ENCODE results near the gene GREB1L.
"Not testable (repeated sequence)": the region's sequence is repeated elsewhere in the genome, so short reads cannot be mapped to it uniquely, and the experiment has no call there.

GREB1L gene

GRCh38 chr18:21205695-21206094 is 36.3 kb upstream of the GREB1L start:
- no peak overlapping the region for H3K4me3 ChIP-seq (ENCODE audit: control insufficient read depth, low read depth, low read length)
- no peak for TF ChIP-seq CTCF (conservative IDR thresholded peaks at IDR 0.05; ENCODE audit: control insufficient read depth, insufficient read depth, low read depth, low read length)
- DNase-seq (ENCODE audit: low read depth): no peak

- no peak for DNase-seq (ENCODE audit: low read depth)
- no peak overlapping the region for H3K4me3 ChIP-seq (ENCODE audit: control insufficient read depth, low read depth, low read length)
- TF ChIP-seq CTCF (conservative IDR thresholded peaks at IDR 0.05; ENCODE audit: control insufficient read depth, insufficient read depth, low read depth, low read length): no peak
Measured at GRCh38 chr18:21210278-21210677, 31.8 kb upstream of the GREB1L start.

GRCh38 chr18:21210784-21211183 is 31.2 kb upstream of the GREB1L start:
- no peak for TF ChIP-seq CTCF (conservative IDR thresholded peaks at IDR 0.05; ENCODE audit: control insufficient read depth, insufficient read depth, low read depth, low read length)
- no peak for DNase-seq (ENCODE audit: low read depth)
- no peak overlapping the region for H3K4me3 ChIP-seq (ENCODE audit: control insufficient read depth, low read depth, low read length)

GRCh38 chr18:21214409-21214808 is 27.6 kb upstream of the GREB1L start:
- H3K4me3 ChIP-seq (ENCODE audit: control insufficient read depth, low read depth, low read length); DNase-seq (ENCODE audit: low read depth): not testable (repeated sequence)

GRCh38 chr18:21215490-21215889 is 26.5 kb upstream of the GREB1L start:
- H3K4me3 ChIP-seq (ENCODE audit: control insufficient read depth, low read depth, low read length): no peak overlapping the region
- no peak for DNase-seq (ENCODE audit: low read depth)
- TF ChIP-seq CTCF (conservative IDR thresholded peaks at IDR 0.05; ENCODE audit: control insufficient read depth, insufficient read depth, low read depth, low read length): no peak

GRCh38 chr18:21218862-21219261 is 23.2 kb upstream of the GREB1L start:
- TF ChIP-seq CTCF (conservative IDR thresholded peaks at IDR 0.05; ENCODE audit: control insufficient read depth, insufficient read depth, low read depth, low read length): no peak

GRCh38 chr18:21230436-21230835 is 11.6 kb upstream of the GREB1L start:
- H3K4me3 ChIP-seq (ENCODE audit: control insufficient read depth, low read depth, low read length): no peak overlapping the region
- DNase-seq (ENCODE audit: low read depth): no peak
- TF ChIP-seq CTCF (conservative IDR thresholded peaks at IDR 0.05; ENCODE audit: control insufficient read depth, insufficient read depth, low read depth, low read length): no peak

More at GRCh38 chr18:21218862-21219261, 23.2 kb upstream of the GREB1L start:
- no peak for DNase-seq (ENCODE audit: low read depth)
- H3K4me3 ChIP-seq (ENCODE audit: control insufficient read depth, low read depth, low read length): no peak overlapping the region
